Stimulated activated CD4-positive, alpha-beta T cell treated with anti-CD3 and anti-CD28 coated beads, Interleukin-4, amount 100 ng/mL, for 4 hours (primary cell): ENCODE results near the gene PRCP.

Source experiments
- DNase-seq, 2 experiments: peaks; one replicate each; pipeline ENCODE4 v3.0.0-alpha.2; 2020

PRCP gene

GRCh38 chr11:82775736-82776346 lies 124.4 kb downstream of the PRCP start:
- no peak for DNase-seq

- DNase-seq: no peak
These were observed 125.0 kb downstream of the PRCP start for GRCh38 chr11:82775218-82775617.
